Activated T-helper 17 cell treated with anti-CD3 and anti-CD28 coated beads, Interleukin-2, amount 50 U/mL, for 72 hours (primary cell): ENCODE results near the gene DEPP1. TPM values are rescaled to one million over a fixed set of nuclear protein-coding genes. Genes with fewer than 3 reads are reported as not detected.

ENCODE experiments used
- ATAC-seq: fragments of 150-1000 bp; cut with Tn5 transposase; replicated peaks from 2 replicates; pipeline ENCODE4 v1.10.0; 2021; ENCODE audit warnings: mild to moderate bottlenecking, moderate library complexity
- H3K27ac Mint-ChIP-seq: one replicate; pipeline ENCODE4 v1.8.0; 2022; ENCODE audit warnings: mixed read lengths
- H3K27me3 Mint-ChIP-seq: one replicate; pipeline ENCODE4 v1.8.0; 2022; ENCODE audit warnings: mixed read lengths
- H3K36me3 Mint-ChIP-seq: one replicate; pipeline ENCODE4 v1.8.0; 2022; ENCODE audit warnings: low read depth, mild to moderate bottlenecking, mixed read lengths
- H3K4me1 Mint-ChIP-seq: one replicate; pipeline ENCODE4 v1.8.0; 2022; ENCODE audit warnings: mixed read lengths
- H3K4me3 Mint-ChIP-seq: one replicate; pipeline ENCODE4 v1.8.0; 2022; ENCODE audit warnings: mild to moderate bottlenecking, mixed read lengths
- H3K9me3 Mint-ChIP-seq: one replicate; pipeline ENCODE4 v1.8.0; 2022; ENCODE audit warnings: mixed read lengths
- total RNA-seq, 2 donors: library from RNA; stranded (reverse); gene quantifications; one replicate each; pipeline ENCODE4 v1.2.3, GENCODE V29; 2022

DEPP1 gene
- total RNA-seq, 2 donors from 2014 or later, result 0.73 to 2.0 TPM

DNA sequence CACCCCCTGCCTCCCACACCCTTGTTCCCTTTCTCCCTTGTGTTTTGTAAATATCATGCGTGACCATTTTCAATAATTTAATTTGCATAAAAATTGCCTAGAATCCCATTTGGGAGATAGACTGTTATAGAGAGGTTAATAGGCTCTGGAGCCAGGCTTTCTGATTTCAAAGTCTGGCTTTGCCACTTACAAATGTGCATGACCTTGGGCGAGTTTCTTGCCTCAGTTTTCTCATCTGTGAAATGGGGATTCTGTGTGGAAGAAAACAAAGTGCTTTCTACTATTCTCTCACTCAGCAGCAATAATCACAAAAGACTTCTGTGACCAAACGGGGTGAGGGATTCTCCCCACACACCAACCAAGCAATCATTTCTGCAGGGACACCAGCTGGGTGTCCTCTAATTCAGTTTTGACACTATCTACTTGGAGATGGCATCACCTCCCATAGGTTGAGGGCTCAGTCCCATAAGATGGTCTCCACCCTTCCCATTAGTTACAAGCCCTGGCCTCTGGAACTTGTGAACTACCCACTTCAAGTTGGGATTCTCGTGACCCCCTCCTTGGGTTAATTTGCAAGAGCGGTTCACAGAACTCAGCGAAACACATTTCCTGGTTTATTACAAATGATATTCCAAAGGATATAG, 18.6 kb upstream of the DEPP1 start:
- peaks cover 7% of the 10 kb centered on the region for H3K9me3 Mint-ChIP-seq
- H3K36me3 Mint-ChIP-seq, result peaks cover 7% of the 10 kb centered on the region
- no peak for ATAC-seq
- no peak overlapping the region for H3K4me3 Mint-ChIP-seq
- no peak overlapping the region for H3K27ac Mint-ChIP-seq
- no peaks in the 10 kb centered on the region for H3K27me3 Mint-ChIP-seq
- peaks cover 11% of the 10 kb centered on the region for H3K4me1 Mint-ChIP-seq

DNA sequence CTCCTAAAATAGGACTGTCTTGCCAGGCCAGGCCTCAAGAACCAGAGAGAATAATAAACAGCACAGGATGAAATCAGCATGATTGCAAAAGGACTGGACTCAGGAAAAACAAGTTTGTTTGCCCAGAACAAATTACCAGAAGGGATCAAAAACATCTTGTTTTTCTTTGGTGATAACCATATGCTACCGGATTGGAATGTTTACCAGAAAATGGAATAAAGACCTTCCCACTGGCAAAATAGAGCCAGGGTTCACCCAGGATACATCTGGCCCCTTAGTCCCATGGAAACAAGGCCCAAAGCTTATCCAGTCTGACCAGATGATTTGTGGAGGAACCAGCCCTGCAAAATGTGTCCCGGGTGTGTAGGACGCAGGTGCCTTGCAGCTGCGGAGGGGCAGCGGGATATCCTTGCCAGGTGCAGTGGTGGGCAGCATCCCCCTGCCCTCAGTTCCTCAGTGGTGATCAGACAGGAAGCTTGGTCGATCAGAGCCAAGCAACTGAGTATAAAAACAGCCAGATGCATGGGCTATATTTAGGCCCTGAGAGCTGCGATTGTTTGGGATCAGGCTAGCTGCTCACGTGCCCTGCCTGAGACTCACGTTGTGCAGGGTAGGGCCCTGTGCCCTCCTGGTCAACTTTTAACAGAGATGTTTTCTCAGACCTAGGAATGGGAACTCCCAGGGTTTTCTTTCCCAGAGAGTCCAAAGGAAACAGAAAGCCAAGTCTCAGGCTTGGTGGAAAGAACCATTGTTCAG, 17.5 kb upstream of the DEPP1 start:
- no peaks in the 10 kb centered on the region for H3K27me3 Mint-ChIP-seq
- H3K9me3 Mint-ChIP-seq, result peaks cover 7% of the 10 kb centered on the region
- peaks cover 7% of the 10 kb centered on the region for H3K36me3 Mint-ChIP-seq
- peak overlapping the region; percentile 41 for H3K27ac Mint-ChIP-seq
- H3K4me1 Mint-ChIP-seq, result peaks cover 11% of the 10 kb centered on the region
- H3K4me3 Mint-ChIP-seq, result no peak overlapping the region
- ATAC-seq, result no peak

DNA sequence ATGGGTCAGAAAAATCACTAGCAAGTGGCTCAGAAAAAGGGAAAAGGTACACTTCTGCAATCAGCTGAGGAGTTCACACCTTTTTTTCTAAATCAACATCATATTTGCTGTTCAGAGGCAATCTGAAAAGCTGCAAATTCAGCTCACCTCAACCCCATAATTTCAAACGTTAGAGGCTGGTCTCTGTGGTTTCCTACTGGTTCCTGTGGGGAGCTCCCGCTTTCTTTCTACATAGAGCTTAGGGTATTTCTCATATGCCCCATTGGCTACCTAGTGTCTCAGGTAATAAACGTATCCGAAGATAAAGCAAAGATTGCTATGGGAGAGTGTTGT, 16.9 kb upstream of the DEPP1 start:
- Mint-ChIP-seq H3K36me3 (peaks cover 7% of the 10 kb centered on the region), H3K4me1 (peaks cover 11% of the 10 kb centered on the region), H3K9me3 (peaks cover 7% of the 10 kb centered on the region), H3K27me3 (no peaks in the 10 kb centered on the region), H3K27ac (peak overlapping the region; percentile 41), H3K4me3 (no peak overlapping the region)
- ATAC-seq, result no peak

DNA sequence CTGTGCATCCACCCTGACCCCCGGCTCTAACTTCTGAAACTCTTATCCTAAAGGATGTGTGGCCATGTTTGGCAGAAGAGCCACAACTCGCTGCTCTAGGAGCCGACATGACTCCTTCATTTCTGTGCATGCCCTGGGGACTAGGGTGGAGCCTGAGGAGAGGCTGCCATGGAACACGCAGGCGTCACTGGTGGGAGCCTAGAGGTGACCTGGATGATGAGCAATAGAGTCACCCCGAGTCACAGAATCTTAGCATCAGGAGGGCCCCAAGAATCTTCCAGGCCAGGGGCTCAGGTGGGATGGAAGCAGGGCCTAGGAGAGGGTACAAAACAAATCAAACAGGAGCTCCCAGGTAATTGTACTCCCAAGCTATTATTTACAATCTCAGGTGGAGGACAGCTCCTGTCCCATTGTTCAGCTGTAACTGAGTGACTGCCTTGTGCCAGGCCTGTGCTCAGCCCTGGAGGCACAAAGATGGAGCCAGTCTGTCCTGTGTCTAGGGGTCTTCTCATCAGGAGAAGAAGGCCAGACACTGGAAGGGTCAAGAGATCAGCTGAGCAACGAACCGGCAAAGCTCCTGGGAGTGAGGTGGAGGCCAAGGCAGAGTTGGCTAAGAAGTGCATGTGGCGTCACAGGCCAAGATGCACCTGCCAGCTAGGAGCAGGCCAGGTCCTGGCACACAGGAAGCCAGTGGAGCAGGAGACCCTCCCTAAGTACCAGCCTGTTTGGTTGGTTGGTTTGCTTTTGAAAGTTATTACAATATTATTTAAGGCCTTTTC, 16.3 kb upstream of the DEPP1 start:
- no peak for ATAC-seq
- Mint-ChIP-seq H3K9me3 (peaks cover 3% of the 10 kb centered on the region), H3K4me3 (no peak overlapping the region), H3K27ac (no peak overlapping the region), H3K27me3 (peaks cover 4% of the 10 kb centered on the region), H3K4me1 (peaks cover 8% of the 10 kb centered on the region), H3K36me3 (peaks cover 4% of the 10 kb centered on the region)

DNA sequence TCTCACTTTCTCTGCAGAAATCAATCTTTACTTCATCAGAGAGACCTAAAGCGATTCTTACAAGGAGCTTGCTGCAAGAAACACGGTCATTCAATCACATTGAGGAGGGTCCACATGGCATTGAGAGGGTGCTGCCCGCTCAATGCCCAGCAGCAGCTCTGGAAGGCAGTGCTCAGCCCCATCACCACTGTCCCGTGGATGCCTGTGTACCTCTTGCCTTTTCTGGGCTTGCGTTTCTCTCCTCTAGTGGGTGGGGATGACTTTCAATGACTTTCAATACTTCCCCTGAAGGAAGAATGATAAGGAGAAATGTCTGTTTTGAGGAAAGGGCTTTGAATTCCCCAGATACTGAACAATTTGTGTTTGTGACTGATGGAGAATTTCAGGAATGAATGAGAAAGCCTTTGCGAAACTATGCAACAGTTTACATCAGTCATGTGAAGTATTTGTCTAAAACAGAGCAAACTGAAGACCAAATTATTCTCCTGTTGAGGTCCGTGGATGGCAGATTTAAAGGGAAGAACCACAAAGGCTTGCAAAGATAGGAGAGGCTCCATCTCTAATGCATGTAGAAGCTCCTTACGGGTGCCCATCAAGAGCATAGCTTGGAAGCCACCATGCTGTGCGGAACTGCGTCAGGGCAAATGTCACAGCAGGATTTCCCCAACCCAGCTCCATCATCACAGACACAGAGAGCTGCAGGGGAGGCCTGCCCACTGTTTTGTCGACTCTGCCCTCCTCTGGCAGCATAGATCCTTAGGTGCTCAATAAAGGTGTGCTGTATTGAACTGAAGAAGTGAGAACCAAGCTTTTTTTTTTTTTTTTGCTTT, 15.5 kb upstream of the DEPP1 start:
- Mint-ChIP-seq H3K27me3 (peaks cover 4% of the 10 kb centered on the region), H3K27ac (no peak overlapping the region)

DNA sequence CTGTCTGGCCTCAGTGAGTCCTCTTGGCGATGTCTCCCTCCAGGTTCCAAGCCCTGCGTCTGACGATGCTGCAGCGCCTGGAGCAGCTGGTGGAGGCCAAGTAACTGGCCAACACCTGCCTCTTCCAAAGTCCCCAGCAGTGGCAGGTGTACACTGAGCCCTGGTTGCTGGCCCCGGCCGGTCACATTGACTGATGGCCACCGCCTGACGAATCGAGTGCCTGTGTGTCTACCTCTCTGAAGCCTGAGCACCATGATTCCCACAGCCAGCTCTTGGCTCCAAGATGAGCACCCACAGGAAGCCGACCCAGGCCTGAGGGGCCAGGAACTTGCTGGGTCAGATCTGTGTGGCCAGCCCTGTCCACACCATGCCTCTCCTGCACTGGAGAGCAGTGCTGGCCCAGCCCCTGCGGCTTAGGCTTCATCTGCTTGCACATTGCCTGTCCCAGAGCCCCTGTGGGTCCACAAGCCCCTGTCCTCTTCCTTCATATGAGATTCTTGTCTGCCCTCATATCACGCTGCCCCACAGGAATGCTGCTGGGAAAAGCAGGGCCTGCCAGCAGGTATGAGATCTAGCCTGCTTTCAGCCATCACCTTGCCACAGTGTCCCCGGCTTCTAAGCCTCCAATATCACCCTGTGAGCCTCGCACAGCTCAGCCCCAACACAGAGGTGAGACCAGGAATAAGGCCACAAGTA, 14.8 kb upstream of the DEPP1 start:
- ATAC-seq, result no peak
- no peaks in the 10 kb centered on the region for H3K36me3 Mint-ChIP-seq
- H3K4me3 Mint-ChIP-seq, result no peak overlapping the region
- H3K27me3 Mint-ChIP-seq, result peaks cover 8% of the 10 kb centered on the region
- H3K27ac Mint-ChIP-seq, result no peak overlapping the region
- no peaks in the 10 kb centered on the region for H3K9me3 Mint-ChIP-seq
- H3K4me1 Mint-ChIP-seq, result peaks cover 5% of the 10 kb centered on the region

More for the DNA sequence above, 15.5 kb upstream of the DEPP1 start:
- Mint-ChIP-seq H3K9me3 (no peaks in the 10 kb centered on the region), H3K4me3 (no peak overlapping the region), H3K36me3 (no peaks in the 10 kb centered on the region), H3K4me1 (peaks cover 5% of the 10 kb centered on the region)
- ATAC-seq, result no peak

DNA sequence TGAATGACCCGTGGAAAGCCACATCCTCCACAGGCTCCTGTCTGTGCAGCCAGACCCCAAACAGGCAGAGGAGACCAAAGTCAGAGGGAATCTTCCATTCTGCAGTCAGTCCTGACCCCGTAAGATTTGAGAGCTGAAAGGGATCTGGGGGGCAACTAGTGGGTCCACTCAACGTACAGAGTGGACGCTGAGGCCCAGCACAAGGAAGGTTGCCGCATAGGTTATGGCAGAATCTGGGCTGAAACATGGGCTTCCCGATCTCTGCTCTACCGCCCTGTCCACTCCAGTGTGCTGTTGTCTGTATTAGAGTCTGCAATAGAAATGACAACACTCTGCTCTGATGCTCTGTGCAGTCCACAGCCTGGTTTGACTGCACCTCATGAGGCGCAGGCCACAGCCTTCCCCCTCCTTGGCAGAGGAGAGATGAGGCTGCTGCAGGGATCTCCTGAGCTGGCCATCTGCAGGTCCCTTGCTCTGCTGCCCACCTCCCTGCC, 14.2 kb upstream of the DEPP1 start:
- H3K36me3 Mint-ChIP-seq, result no peaks in the 10 kb centered on the region
- H3K4me3 Mint-ChIP-seq, result no peak overlapping the region
- H3K27ac Mint-ChIP-seq, result no peak overlapping the region
- peaks cover 5% of the 10 kb centered on the region for H3K4me1 Mint-ChIP-seq
- ATAC-seq, result no peak
- peaks cover 9% of the 10 kb centered on the region for H3K27me3 Mint-ChIP-seq
- no peaks in the 10 kb centered on the region for H3K9me3 Mint-ChIP-seq

DNA sequence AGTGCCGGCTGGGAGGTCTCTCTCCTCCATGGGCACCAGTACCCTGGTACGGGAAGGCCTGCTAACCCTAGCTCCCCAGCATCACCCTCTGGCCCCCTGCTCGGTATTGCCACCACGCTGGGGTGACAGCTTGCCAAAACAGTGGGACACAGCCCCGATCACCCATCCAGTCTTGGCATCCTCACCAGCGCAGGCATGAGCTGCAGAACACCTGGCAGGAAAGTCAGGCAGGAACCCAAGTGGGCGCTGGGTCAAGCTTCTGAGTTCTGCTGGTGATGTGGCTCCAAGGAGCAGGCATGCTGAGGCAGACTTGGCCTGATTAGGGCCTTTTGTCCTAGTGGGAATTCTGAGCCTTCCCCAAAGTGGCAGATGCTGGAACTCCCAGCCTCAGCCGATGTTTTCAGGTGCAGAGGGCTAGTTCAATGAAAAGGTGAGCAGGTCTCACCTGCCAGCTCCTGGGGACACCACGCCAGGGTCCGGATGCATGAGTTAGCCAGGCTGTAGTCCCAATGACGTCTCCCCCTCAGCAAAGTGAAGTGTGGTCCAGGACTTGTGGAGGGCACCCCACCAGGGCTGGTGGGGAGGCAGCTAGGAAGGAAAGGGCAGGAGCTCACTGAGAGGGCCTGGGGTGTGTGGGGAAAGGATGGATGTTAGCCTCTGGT, 13.6 kb upstream of the DEPP1 start:
- no peak for ATAC-seq
- Mint-ChIP-seq H3K27ac (no peak overlapping the region), H3K4me1 (peaks cover 5% of the 10 kb centered on the region), H3K4me3 (no peak overlapping the region), H3K27me3 (peaks cover 9% of the 10 kb centered on the region), H3K36me3 (no peaks in the 10 kb centered on the region), H3K9me3 (no peaks in the 10 kb centered on the region)

DNA sequence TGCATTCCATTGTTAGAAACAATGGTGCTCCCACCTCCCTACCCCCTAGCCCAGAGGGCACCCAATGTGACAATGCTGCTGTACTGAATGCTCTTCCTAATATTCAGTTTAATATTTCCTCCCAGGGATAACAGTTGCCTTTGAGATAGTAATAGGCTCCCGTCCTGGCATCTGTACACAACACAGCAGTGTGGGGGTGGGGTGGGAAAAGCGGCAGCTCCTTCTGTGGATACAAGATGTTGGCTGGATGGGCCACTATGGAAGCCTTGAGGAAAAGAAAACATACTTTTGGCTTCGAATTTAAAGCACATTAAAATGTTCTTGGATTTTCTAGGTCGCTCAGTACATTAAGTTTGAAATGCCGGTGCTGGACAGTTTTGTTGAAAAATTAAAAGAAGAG, 13.0 kb upstream of the DEPP1 start:
- Mint-ChIP-seq H3K36me3 (no peaks in the 10 kb centered on the region), H3K27me3 (peaks cover 9% of the 10 kb centered on the region), H3K4me3 (no peak overlapping the region), H3K9me3 (no peaks in the 10 kb centered on the region), H3K27ac (no peak overlapping the region), H3K4me1 (peaks cover 5% of the 10 kb centered on the region)
- no peak for ATAC-seq

DNA sequence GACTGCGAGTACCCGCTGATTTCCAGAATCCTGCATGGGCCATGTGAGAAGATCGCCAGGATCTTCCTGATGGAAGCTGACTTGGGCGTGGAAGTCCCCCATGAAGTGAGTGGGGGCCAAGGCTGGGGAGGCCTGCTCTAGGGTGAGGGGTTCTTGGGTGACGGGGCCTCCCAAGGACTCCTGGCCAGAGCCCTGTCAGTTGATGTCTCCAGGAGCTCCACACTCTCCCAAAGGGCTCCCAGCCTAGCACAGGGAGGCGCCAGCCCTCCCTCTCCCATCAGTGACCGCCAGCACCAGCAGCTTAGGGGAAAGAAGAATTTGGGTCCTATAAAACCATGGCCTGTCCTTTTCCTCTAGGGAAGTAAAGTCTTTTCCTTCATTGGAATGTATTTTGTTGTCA, 12.4 kb upstream of the DEPP1 start:
- H3K9me3 Mint-ChIP-seq, result no peaks in the 10 kb centered on the region
- no peak overlapping the region for H3K27ac Mint-ChIP-seq
- no peak overlapping the region for H3K4me3 Mint-ChIP-seq
- H3K36me3 Mint-ChIP-seq, result no peaks in the 10 kb centered on the region
- peaks cover 9% of the 10 kb centered on the region for H3K27me3 Mint-ChIP-seq
- H3K4me1 Mint-ChIP-seq, result peaks cover 5% of the 10 kb centered on the region
- ATAC-seq, result no peak

DNA sequence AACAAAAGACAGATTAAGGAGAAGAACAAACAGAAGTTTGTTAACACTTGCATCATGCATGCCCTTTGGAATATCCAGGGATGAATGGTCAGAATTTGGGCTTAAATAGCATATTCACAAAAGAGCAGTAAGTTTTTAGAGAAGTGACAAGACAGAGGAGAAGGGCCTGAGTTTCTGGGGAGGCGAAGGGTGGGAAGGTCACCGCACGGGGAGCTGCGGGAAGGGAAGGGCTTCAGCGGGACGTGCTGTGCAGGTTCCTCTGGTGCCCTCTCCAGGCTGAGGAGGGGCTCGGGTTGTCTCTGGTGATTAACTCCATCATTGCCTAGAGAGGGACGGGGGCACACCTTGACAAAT, 11.7 kb upstream of the DEPP1 start:
- no peak for ATAC-seq
- no peak overlapping the region for H3K27ac Mint-ChIP-seq
- H3K4me3 Mint-ChIP-seq, result no peak overlapping the region

DNA sequence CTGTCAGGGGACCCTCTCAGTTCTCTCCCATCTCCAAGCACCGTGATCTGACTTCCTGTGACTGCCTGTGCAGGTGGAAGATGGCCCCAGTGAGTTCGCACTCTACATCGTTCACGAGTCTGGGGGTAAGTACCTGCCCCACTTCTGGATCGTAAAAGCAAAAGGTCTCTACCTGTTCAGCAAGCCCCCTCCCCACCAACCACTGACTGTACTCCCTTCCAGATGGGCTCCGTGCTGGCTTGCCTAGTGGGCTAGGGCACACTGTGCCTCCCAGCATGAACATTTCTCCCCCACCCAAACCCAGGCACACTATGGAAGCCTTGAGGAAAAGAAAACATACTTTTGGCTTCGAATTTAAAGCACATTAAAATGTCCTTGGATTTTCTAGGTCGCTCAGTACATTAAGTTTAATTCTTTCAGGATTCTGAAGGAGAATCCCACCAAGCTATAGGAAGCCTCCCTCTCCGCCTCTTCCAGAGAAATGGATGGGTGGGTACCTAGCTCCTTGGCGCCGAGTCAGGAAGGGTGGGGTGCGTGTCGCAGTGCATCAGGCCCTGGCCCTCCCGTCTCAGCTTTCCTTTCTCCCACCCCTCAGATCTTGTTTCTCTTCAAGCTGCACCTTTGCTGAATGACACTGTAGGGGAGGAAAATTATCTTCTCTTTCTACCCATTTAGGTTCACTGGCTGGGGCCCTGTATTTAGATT, 11.1 kb upstream of the DEPP1 start:
- H3K27me3 Mint-ChIP-seq, result peaks cover 9% of the 10 kb centered on the region
- no peak for ATAC-seq
- H3K36me3 Mint-ChIP-seq, result no peaks in the 10 kb centered on the region
- no peaks in the 10 kb centered on the region for H3K4me1 Mint-ChIP-seq
- H3K4me3 Mint-ChIP-seq, result no peak overlapping the region
- no peak overlapping the region for H3K27ac Mint-ChIP-seq
- no peaks in the 10 kb centered on the region for H3K9me3 Mint-ChIP-seq

More for the DNA sequence above, 11.7 kb upstream of the DEPP1 start:
- Mint-ChIP-seq H3K27me3 (peaks cover 9% of the 10 kb centered on the region), H3K4me1 (no peaks in the 10 kb centered on the region), H3K36me3 (no peaks in the 10 kb centered on the region), H3K9me3 (no peaks in the 10 kb centered on the region)
